NCI-H82 (cell line): Measurements from ENCODE around the gene HDGFL2.

ENCODE experiments used
- DNase-seq: peaks from one replicate; lab custom pipeline; 2025; lab: John Stamatoyannopoulos, UW

HDGFL2 gene

GRCh38 chr19:4499855-4500254 is 27.8 kb downstream of the HDGFL2 start:
- DNase-seq, result no peak

GRCh38 chr19:4500841-4501591 is 28.9 kb downstream of the HDGFL2 start:
- no peak for DNase-seq

- no peak for DNase-seq
Observed at GRCh38 chr19:4501691-4502090, 29.6 kb downstream of the HDGFL2 start.

GRCh38 chr19:4502282-4503131 is 30.4 kb downstream of the HDGFL2 start:
- DNase-seq, result no peak

GRCh38 chr19:4503132-4503824 is 31.2 kb downstream of the HDGFL2 start:
- DNase-seq, result no peak

- DNase-seq, result no peak
Observed at GRCh38 chr19:4503825-4504170, 31.7 kb downstream of the HDGFL2 start.

GRCh38 chr19:4504297-4504701 is 32.2 kb downstream of the HDGFL2 start:
- no peak for DNase-seq

- DNase-seq, result no peak
Observed at GRCh38 chr19:4504891-4505569, 32.9 kb downstream of the HDGFL2 start.

- no peak for DNase-seq
Observed at GRCh38 chr19:4505570-4506448, 33.7 kb downstream of the HDGFL2 start.

- no peak for DNase-seq
Observed at GRCh38 chr19:4506449-4507149, 34.5 kb downstream of the HDGFL2 start.

GRCh38 chr19:4507150-4507452 is 35.0 kb downstream of the HDGFL2 start:
- DNase-seq, result no peak

GRCh38 chr19:4507804-4508203 is 35.7 kb downstream of the HDGFL2 start:
- no peak for DNase-seq

- DNase-seq, result no peak
Observed at GRCh38 chr19:4508698-4509097, 36.6 kb downstream of the HDGFL2 start.

- no peak for DNase-seq
Observed at GRCh38 chr19:4510435-4511255, 38.5 kb downstream of the HDGFL2 start.

- no peak for DNase-seq
Observed at GRCh38 chr19:4511300-4512054, 39.4 kb downstream of the HDGFL2 start.

GRCh38 chr19:4512070-4512469 is 40.0 kb downstream of the HDGFL2 start:
- no peak for DNase-seq

GRCh38 chr19:4513248-4513647 is 41.2 kb downstream of the HDGFL2 start:
- no peak for DNase-seq

GRCh38 chr19:4515732-4516131 is 43.6 kb downstream of the HDGFL2 start:
- DNase-seq, result no peak
